KMS-11 (cell line): Measurements from ENCODE around the gene NAA11.

Source experiments
- H2AFZ ChIP-seq: fragments of 200-600 bp; sonication (generic); 2 replicates; pipeline ENCODE4 v1.6.1; 2016; ENCODE audit warnings: antibody characterized with exemption, mixed run types, low read depth
- H3K27ac ChIP-seq: fragments of 200-600 bp; sonication (generic); 2 replicates; pipeline ENCODE4 v1.6.1; 2016; ENCODE audit warnings: mild to moderate bottlenecking, mixed run types
- H3K27me3 ChIP-seq: fragments of 200-600 bp; sonication (generic); 2 replicates; pipeline ENCODE4 v1.6.1; 2017; ENCODE audit warnings: mild to moderate bottlenecking, low read depth, mixed run types, moderate library complexity; ENCODE audit not compliant: insufficient read depth
- H3K36me3 ChIP-seq: fragments of 200-600 bp; sonication (generic); 2 replicates; pipeline ENCODE4 v1.6.1; 2017; ENCODE audit warnings: mild to moderate bottlenecking, mixed run types; ENCODE audit not compliant: insufficient read depth
- H3K4me1 ChIP-seq: fragments of 200-600 bp; sonication (generic); 2 replicates; pipeline ENCODE4 v1.6.1; 2016; ENCODE audit warnings: mild to moderate bottlenecking, low read depth, mixed run types; ENCODE audit not compliant: poor library complexity, severe bottlenecking
- H3K4me2 ChIP-seq: fragments of 200-600 bp; sonication (generic); 2 replicates; pipeline ENCODE4 v1.7.0; 2016; ENCODE audit warnings: mild to moderate bottlenecking, mixed run types
- H3K4me3 ChIP-seq: fragments of 200-600 bp; sonication (generic); IDR thresholded peaks from 2 replicates; pipeline ENCODE4 v1.6.1; 2017; ENCODE audit warnings: low read depth, low read length, mixed read lengths; ENCODE audit not compliant: insufficient read depth
- H3K79me2 ChIP-seq: fragments of 200-600 bp; sonication (generic); 2 replicates; pipeline ENCODE4 v1.6.1; 2016; ENCODE audit warnings: low read depth, mixed run types; ENCODE audit not compliant: insufficient read depth
- H3K9ac ChIP-seq: fragments of 200-600 bp; sonication (generic); 2 replicates; pipeline ENCODE4 v1.6.1; 2016; ENCODE audit warnings: mild to moderate bottlenecking, mixed run types
- H4K20me1 ChIP-seq: fragments of 200-600 bp; sonication (generic); 2 replicates; pipeline ENCODE4 v1.6.1; 2016; ENCODE audit warnings: mild to moderate bottlenecking, mixed run types; ENCODE audit not compliant: insufficient read depth
- TF ChIP-seq, protein P1 (sequence below): fragments of 200-600 bp; sonication (generic); conservative IDR thresholded peaks from 2 replicates; pipeline ENCODE4 v1.6.1; 2017; ENCODE audit warnings: low read depth, mild to moderate bottlenecking, antibody characterized with exemption, low read length, moderate library complexity, mixed read lengths

Gene NAA11

DNA sequence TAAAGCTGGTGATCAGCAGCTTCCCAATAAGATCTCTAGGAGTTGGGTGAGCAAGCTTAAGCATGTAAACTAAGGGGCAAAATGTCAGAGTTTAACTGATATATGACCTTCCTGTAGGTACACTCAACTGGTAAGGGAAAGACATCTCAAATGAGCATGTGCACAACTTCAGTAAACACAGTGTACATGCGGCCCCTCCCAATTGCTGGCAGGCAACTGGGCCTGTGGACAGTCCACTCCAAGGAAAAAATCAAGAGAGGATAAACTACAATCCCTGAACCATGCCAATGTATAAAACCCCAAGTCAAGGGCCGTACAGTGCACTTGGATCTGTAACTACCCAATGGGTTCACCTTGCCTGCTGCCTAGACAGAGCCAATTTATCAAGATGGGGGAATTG lies 4.9 kb upstream of the NAA11 start:
- peak overlapping the region; percentile 18; the same call in 1 of the 2 replicates for H3K4me2 ChIP-seq
- no peaks in the 10 kb centered on the region for H3K79me2 ChIP-seq
- H3K4me1 ChIP-seq, result peaks cover 22% of the 10 kb centered on the region
- TF ChIP-seq, protein P1, sequence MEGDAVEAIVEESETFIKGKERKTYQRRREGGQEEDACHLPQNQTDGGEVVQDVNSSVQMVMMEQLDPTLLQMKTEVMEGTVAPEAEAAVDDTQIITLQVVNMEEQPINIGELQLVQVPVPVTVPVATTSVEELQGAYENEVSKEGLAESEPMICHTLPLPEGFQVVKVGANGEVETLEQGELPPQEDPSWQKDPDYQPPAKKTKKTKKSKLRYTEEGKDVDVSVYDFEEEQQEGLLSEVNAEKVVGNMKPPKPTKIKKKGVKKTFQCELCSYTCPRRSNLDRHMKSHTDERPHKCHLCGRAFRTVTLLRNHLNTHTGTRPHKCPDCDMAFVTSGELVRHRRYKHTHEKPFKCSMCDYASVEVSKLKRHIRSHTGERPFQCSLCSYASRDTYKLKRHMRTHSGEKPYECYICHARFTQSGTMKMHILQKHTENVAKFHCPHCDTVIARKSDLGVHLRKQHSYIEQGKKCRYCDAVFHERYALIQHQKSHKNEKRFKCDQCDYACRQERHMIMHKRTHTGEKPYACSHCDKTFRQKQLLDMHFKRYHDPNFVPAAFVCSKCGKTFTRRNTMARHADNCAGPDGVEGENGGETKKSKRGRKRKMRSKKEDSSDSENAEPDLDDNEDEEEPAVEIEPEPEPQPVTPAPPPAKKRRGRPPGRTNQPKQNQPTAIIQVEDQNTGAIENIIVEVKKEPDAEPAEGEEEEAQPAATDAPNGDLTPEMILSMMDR, result no peak
- H2AFZ ChIP-seq, result peak overlapping the region; percentile 37; the same call in 1 of the 2 replicates
- H3K4me3 ChIP-seq, result no peak overlapping the region
- H3K36me3 ChIP-seq, result no peaks in the 10 kb centered on the region
- peak overlapping the region; percentile 53; the same call in 1 of the 2 replicates for H3K27ac ChIP-seq
- no peaks in the 10 kb centered on the region for H4K20me1 ChIP-seq
- H3K9ac ChIP-seq, result no peak overlapping the region
- no peaks in the 10 kb centered on the region for H3K27me3 ChIP-seq

DNA sequence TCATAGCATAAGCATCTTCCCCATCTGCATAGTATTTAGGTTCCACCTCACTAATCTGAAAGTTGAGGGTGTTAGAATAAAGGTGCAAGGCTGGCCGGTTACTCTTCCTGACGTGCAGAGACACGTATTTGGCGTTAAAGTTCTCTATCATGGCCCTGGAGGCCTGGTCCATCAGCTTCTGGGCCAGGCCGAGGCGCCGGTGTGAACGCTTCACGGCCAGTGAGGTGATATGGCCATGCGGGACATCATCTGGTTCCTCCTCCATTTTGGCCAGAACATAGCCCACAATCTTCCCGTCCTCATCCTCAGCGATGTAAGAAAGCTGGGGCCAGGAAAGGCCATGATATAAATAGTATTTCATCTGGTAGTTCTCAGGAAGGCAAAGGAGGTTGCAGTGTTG lies 425 bp downstream of the NAA11 start:
- Histone ChIP-seq H3K36me3 (no peaks in the 10 kb centered on the region), H3K9ac (no peak overlapping the region), H3K4me3 (no peak overlapping the region), H2AFZ (no peak overlapping the region), H3K27me3 (no peaks in the 10 kb centered on the region), H3K4me1 (peaks cover 5% of the 10 kb centered on the region), H3K79me2 (no peaks in the 10 kb centered on the region), H3K27ac (no peak overlapping the region), H4K20me1 (no peaks in the 10 kb centered on the region), H3K4me2 (no peak overlapping the region)
- TF ChIP-seq, protein P1, result no peak

DNA sequence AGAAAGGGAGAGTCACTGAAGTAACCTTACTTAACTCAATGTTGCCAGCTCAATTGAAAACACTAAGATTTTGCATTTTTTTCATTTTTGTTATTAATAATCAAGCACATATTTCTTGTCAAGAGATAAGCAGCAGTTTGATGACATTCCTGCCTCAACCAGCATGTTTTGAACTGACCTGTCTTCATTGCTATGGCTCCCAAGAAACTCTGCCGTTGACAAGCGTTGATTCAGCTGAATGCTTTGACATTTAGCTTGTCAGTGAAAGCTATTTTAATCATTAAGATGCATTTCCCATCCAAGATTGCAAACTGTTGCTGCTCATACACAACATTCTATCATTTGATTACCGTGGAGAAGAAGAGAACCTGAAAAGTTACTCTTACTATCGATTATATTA lies 5.9 kb downstream of the NAA11 start:
- TF ChIP-seq, protein P1, result no peak
- no peak overlapping the region for H3K4me3 ChIP-seq
- H3K79me2 ChIP-seq, result no peaks in the 10 kb centered on the region

DNA sequence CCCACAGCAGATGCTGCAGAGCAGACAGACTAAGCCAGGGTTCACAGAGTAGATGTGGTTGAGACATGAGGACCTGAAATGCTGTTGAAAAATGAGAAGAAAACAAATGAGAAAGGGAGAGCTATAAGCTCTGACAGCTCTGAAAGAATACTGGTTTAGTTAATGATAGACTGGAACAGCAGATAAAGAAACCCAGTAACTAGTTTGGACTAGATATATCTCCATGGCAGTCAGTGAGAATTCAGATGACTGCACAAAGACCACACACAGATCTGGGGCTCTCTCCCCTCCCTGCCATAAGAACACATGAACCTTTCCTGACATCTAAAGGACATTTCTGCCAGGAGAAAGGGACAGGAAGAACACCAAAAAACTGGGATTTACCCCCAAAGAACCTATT lies 8.2 kb downstream of the NAA11 start:
- H3K36me3 ChIP-seq, result no peaks in the 10 kb centered on the region
- H3K4me3 ChIP-seq, result no peak overlapping the region
- H3K79me2 ChIP-seq, result no peaks in the 10 kb centered on the region
- no peaks in the 10 kb centered on the region for H3K27me3 ChIP-seq
- H4K20me1 ChIP-seq, result no peaks in the 10 kb centered on the region
- TF ChIP-seq, protein P1, result no peak
- no peak overlapping the region for H2AFZ ChIP-seq
- no peak overlapping the region for H3K27ac ChIP-seq
- H3K4me1 ChIP-seq, result no peaks in the 10 kb centered on the region
- no peak overlapping the region for H3K4me2 ChIP-seq
- no peak overlapping the region for H3K9ac ChIP-seq

More for the DNA sequence above, 5.9 kb downstream of the NAA11 start:
- Histone ChIP-seq H3K27me3 (no peaks in the 10 kb centered on the region), H3K4me2 (no peak overlapping the region), H3K9ac (no peak overlapping the region), H3K27ac (no peak overlapping the region), H2AFZ (no peak overlapping the region), H3K36me3 (no peaks in the 10 kb centered on the region), H4K20me1 (no peaks in the 10 kb centered on the region), H3K4me1 (no peaks in the 10 kb centered on the region)

DNA sequence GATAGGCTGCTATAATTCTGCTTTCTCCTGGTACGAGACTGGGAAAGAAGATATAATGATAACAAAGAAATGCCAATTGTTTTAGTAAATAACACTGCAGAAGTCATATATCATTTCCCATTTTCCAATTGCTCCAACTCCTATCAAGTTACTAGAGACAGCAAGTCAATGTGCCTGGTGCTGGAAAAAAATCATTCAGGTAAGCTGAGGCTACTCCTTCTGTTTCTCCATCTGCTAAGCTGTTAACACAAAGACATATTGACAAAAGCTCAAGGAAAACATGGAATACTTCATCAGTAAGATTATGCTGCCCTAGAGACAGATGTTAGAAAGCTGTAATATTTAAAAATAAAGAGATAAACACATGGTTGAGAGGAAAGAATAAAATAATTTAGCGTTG lies 10.0 kb downstream of the NAA11 start:
- no peaks in the 10 kb centered on the region for H3K4me1 ChIP-seq
- no peaks in the 10 kb centered on the region for H3K79me2 ChIP-seq
- no peak overlapping the region for H3K4me2 ChIP-seq
- no peaks in the 10 kb centered on the region for H3K36me3 ChIP-seq
- no peaks in the 10 kb centered on the region for H3K27me3 ChIP-seq
- TF ChIP-seq, protein P1, result no peak
- H4K20me1 ChIP-seq, result no peaks in the 10 kb centered on the region
- no peak overlapping the region for H2AFZ ChIP-seq
- no peak overlapping the region for H3K27ac ChIP-seq
- H3K4me3 ChIP-seq, result no peak overlapping the region
- no peak overlapping the region for H3K9ac ChIP-seq
